H1 (cell line): ENCODE results near the gene RPL23. TPM values are rescaled to one million over a fixed set of nuclear protein-coding genes. Genes with fewer than 3 reads are reported as not detected.

Source experiments
- CTCF ChIA-PET: fragments of 300-600 bp; sonication (Branson Sonifier 250); formaldehyde crosslinking; loops from one replicate; lab custom pipeline; 2021; ENCODE audit not compliant: partially characterized antibody; lab: Charles Lee
- POLR2A ChIA-PET: fragments of 300-600 bp; sonication (Branson Sonifier 250); formaldehyde crosslinking; loops from one replicate; lab custom pipeline; 2021; ENCODE audit warnings: inconsistent platforms; ENCODE audit not compliant: partially characterized antibody; lab: Charles Lee
- DNase-seq, 2 experiments: peaks; one replicate each; pipeline versions ENCODE4 v3.0.0 to v3.0.0-alpha.2; 2010 to 2022; ENCODE audit warnings: low spot score in 2 of 2, low read depth in 1 of 2, mixed read lengths in 1 of 2
- FAIRE-seq: peaks from 2 replicates; lab custom pipeline; 2011; peaks lifted over from hg19 to GRCh38; lab: Jason Lieb, UNC
- H2AFZ ChIP-seq: 2 replicates; pipeline ENCODE4 v1.8.1; 2012; ENCODE audit warnings: low read length, inconsistent platforms
- H2AK5ac ChIP-seq: 2 replicates; pipeline ENCODE4 v1.6.1; 2013; ENCODE audit warnings: low read depth, low read length
- H2BK120ac ChIP-seq: replicated peaks from 2 replicates; pipeline ENCODE3; 2013; ENCODE audit warnings: low read depth, low read length, inconsistent platforms
- H2BK12ac ChIP-seq: 2 replicates; pipeline ENCODE4 v1.6.1; 2013; ENCODE audit warnings: low read depth, low read length
- H2BK15ac ChIP-seq: 2 replicates; pipeline ENCODE4 v1.6.1; 2013; ENCODE audit warnings: low read length
- H2BK20ac ChIP-seq: 2 replicates; pipeline ENCODE4 v1.6.1; 2013; ENCODE audit warnings: low read length
- H2BK5ac ChIP-seq: 2 replicates; pipeline ENCODE4 v1.6.1; 2013; ENCODE audit warnings: low read depth, low read length
- H3K14ac ChIP-seq: 2 replicates; pipeline ENCODE4 v1.6.1; 2013; ENCODE audit warnings: inconsistent platforms; ENCODE audit not compliant: insufficient read length
- H3K18ac ChIP-seq: 2 replicates; pipeline ENCODE4 v1.6.1; 2013; ENCODE audit warnings: low read length; ENCODE audit errors: extremely low read depth
- H3K23ac ChIP-seq: 2 replicates; pipeline ENCODE4 v1.6.1; 2013; ENCODE audit warnings: inconsistent platforms; ENCODE audit not compliant: insufficient read length
- H3K23me2 ChIP-seq: 2 replicates; pipeline ENCODE4 v1.6.1; 2013; ENCODE audit warnings: low read depth, low read length
- H3K27ac ChIP-seq: 2 replicates; pipeline ENCODE4 v1.6.1; 2011; ENCODE audit warnings: low read depth, low read length, inconsistent platforms
- H3K27me3 ChIP-seq, 4 experiments: replicated peaks in 1 of 4; 1 replicate in 1 of 4; 2 replicates in 3 of 4; pipeline versions ENCODE4 v1.6.1 to v1.8.1; 2011 to 2013; ENCODE audit warnings: low read length in 3 of 4, mild to moderate bottlenecking in 3 of 4, inconsistent platforms in 2 of 4, mixed read lengths in 2 of 4, moderate library complexity in 1 of 4; ENCODE audit not compliant: control insufficient read depth in 3 of 4, insufficient read depth in 3 of 4; ENCODE audit errors: extremely low read depth in 1 of 4
- H3K36me3 ChIP-seq, 4 experiments: 2 replicates each; pipeline versions ENCODE4 v1.6.1 to v1.8.1; 2011 to 2013; ENCODE audit warnings: mild to moderate bottlenecking in 4 of 4, low read length in 3 of 4, moderate library complexity in 2 of 4, control low read depth in 1 of 4, inconsistent platforms in 1 of 4; ENCODE audit not compliant: insufficient read depth in 4 of 4, control insufficient read depth in 2 of 4
- H3K4ac ChIP-seq: replicated peaks from 2 replicates; pipeline ENCODE3; 2013; ENCODE audit warnings: low read length, low read depth, mixed read lengths, inconsistent platforms; ENCODE audit not compliant: insufficient read length
- H3K4me1 ChIP-seq, 4 experiments: replicated peaks in 1 of 4; 1 replicate in 1 of 4; 2 replicates in 3 of 4; pipeline versions ENCODE4 v1.6.1 to v1.8.1; 2011 to 2013; ENCODE audit warnings: low read length in 3 of 4, inconsistent platforms in 2 of 4, mixed read lengths in 1 of 4; ENCODE audit not compliant: insufficient read depth in 4 of 4, control insufficient read depth in 3 of 4
- H3K4me2 ChIP-seq, 2 experiments: 2 replicates each; pipeline versions ENCODE4 v1.6.1 to v1.8.1; 2011 to 2013; ENCODE audit warnings: low read depth in 2 of 2, low read length in 2 of 2, control low read depth in 1 of 2, inconsistent platforms in 1 of 2, mild to moderate bottlenecking in 1 of 2; ENCODE audit not compliant: insufficient read depth in 1 of 2
- H3K4me3 ChIP-seq, 4 experiments: fragments of 200-600, 300-600 bp in 1 of 4; sonication (generic), shearing (Covaris generic), sonication (Bioruptor Twin) in 1 of 4; 2 replicates each; pipeline versions ENCODE4 v1.5.1 to v1.8.1; 2011 to 2016; ENCODE audit warnings: low read length in 4 of 4, low read depth in 3 of 4, control low read depth in 2 of 4, inconsistent platforms in 2 of 4, mild to moderate bottlenecking in 2 of 4, mixed read lengths in 1 of 4, moderate library complexity in 1 of 4; ENCODE audit not compliant: insufficient read depth in 2 of 4; ENCODE audit errors: extremely low read depth in 1 of 4
- H3K56ac ChIP-seq: replicated peaks from 2 replicates; pipeline ENCODE3; 2013; ENCODE audit warnings: low read depth, mild to moderate bottlenecking, mixed read lengths, low read length, inconsistent platforms; ENCODE audit not compliant: insufficient read length
- H3K79me1 ChIP-seq: 2 replicates; pipeline ENCODE4 v1.6.1; 2013; ENCODE audit warnings: low read depth, low read length, control low read depth
- H3K79me2 ChIP-seq, 2 experiments: 2 replicates each; pipeline versions ENCODE4 v1.6.1 to v1.8.1; 2012 to 2013; ENCODE audit warnings: low read length in 2 of 2, mild to moderate bottlenecking in 2 of 2, inconsistent platforms in 1 of 2; ENCODE audit not compliant: insufficient read depth in 2 of 2, control insufficient read depth in 1 of 2
- H3K9ac ChIP-seq, 4 experiments: replicated peaks in 1 of 4; 1 replicate in 1 of 4; 2 replicates in 3 of 4; pipeline versions ENCODE4 v1.6.1 to v1.8.1; 2011 to 2013; ENCODE audit warnings: low read depth in 3 of 4, low read length in 3 of 4, control low read depth in 2 of 4, mild to moderate bottlenecking in 2 of 4, moderate library complexity in 2 of 4, inconsistent platforms in 1 of 4; ENCODE audit errors: extremely low read depth in 1 of 4
- H3K9me3 ChIP-seq, 2 experiments: 2 replicates each; pipeline versions ENCODE4 v1.6.1 to v1.8.1; 2012 to 2013; ENCODE audit warnings: mild to moderate bottlenecking in 2 of 2, moderate library complexity in 2 of 2, control low read depth in 1 of 2, inconsistent platforms in 1 of 2, low read depth in 1 of 2, low read length in 1 of 2, mixed read lengths in 1 of 2; ENCODE audit not compliant: insufficient read depth in 2 of 2
- H4K20me1 ChIP-seq, 2 experiments: replicated peaks in 1 of 2; 2 replicates each; pipeline versions ENCODE3 to v1.8.1; 2011 to 2013; ENCODE audit warnings: inconsistent platforms in 2 of 2, low read length in 2 of 2, mild to moderate bottlenecking in 1 of 2; ENCODE audit not compliant: insufficient read depth in 2 of 2, control insufficient read depth in 1 of 2
- H4K5ac ChIP-seq: 2 replicates; pipeline ENCODE4 v1.6.1; 2013; ENCODE audit warnings: low read length, low read depth, mixed read lengths, inconsistent platforms; ENCODE audit not compliant: insufficient read length
- H4K8ac ChIP-seq: 2 replicates; pipeline ENCODE4 v1.8.0; 2013; ENCODE audit warnings: mild to moderate bottlenecking, moderate library complexity, low read length, inconsistent platforms; ENCODE audit not compliant: insufficient read depth; ENCODE audit errors: extremely low read depth
- H4K91ac ChIP-seq: replicated peaks from 2 replicates; pipeline ENCODE3; 2013; ENCODE audit warnings: low read length, mixed read lengths, inconsistent platforms; ENCODE audit not compliant: insufficient read length
- BACH1 ChIP-seq: IDR thresholded peaks from 2 replicates; pipeline ENCODE4 v1.6.1; 2012; ENCODE audit warnings: low read length, improper control_type of control experiment
- CEBPB ChIP-seq: IDR thresholded peaks from 2 replicates; pipeline ENCODE4 v1.6.1; 2012; ENCODE audit warnings: low read depth, low read length
- CHD1 ChIP-seq: IDR thresholded peaks from 2 replicates; pipeline ENCODE4 v1.6.1; 2012; ENCODE audit warnings: low read depth, low read length, improper control_type of control experiment
- KDM4A ChIP-seq: IDR thresholded peaks from one replicate; pipeline ENCODE4 v1.7.1; 2012; ENCODE audit warnings: low read depth, mild to moderate bottlenecking, moderate library complexity, low read length, inconsistent platforms; ENCODE audit not compliant: severe bottlenecking
- MAFK ChIP-seq: IDR thresholded peaks from 2 replicates; pipeline ENCODE4 v1.6.1; 2012; ENCODE audit warnings: low read depth, mild to moderate bottlenecking, improper control_type of control experiment, low read length
- POLR2AphosphoS5 ChIP-seq: IDR thresholded peaks from 2 replicates; pipeline ENCODE4 v1.6.1; 2011; ENCODE audit warnings: low read depth, low read length
- RBBP5 ChIP-seq: IDR thresholded peaks from 2 replicates; pipeline ENCODE4 v1.7.1; 2012; ENCODE audit warnings: low read depth, mild to moderate bottlenecking, inconsistent platforms, low read length, moderate library complexity, borderline replicate concordance
- SIN3A ChIP-seq, 2 experiments: IDR thresholded peaks in 1 of 2; conservative IDR thresholded peaks in 1 of 2; 2 replicates each; pipeline ENCODE4 v1.6.1; 2011 to 2012; ENCODE audit warnings: low read length in 2 of 2, improper control_type of control experiment in 1 of 2, low read depth in 1 of 2, mild to moderate bottlenecking in 1 of 2
- SIX5 ChIP-seq: IDR thresholded peaks from 2 replicates; pipeline ENCODE4 v1.6.1; 2011; ENCODE audit warnings: mild to moderate bottlenecking, low read depth, low read length
- SP1 ChIP-seq: IDR thresholded peaks from 2 replicates; pipeline ENCODE4 v1.6.1; 2011; ENCODE audit warnings: low read depth, low read length
- SP2 ChIP-seq: IDR thresholded peaks from 2 replicates; pipeline ENCODE4 v1.6.1; 2012; ENCODE audit warnings: mild to moderate bottlenecking, low read length, inconsistent platforms
- SP4 ChIP-seq: IDR thresholded peaks from 2 replicates; pipeline ENCODE4 v1.6.1; 2012; ENCODE audit warnings: low read length, inconsistent platforms
- YY1 ChIP-seq: IDR thresholded peaks from 2 replicates; pipeline ENCODE4 v1.6.1; 2011; ENCODE audit warnings: low read depth, mild to moderate bottlenecking, low read length
- WGBS, 2 experiments: shearing (Covaris generic) in 1 of 2; methylation state at CpG; one replicate each; pipeline versions ENCODE4 v1.1.6 to v1.1.7; 2013 to 2015; ENCODE audit warnings: low lambda C conversion rate in 2 of 2, mixed read lengths in 2 of 2, inconsistent platforms in 1 of 2, low coverage in 1 of 2, missing lambda C conversion rate in 1 of 2; ENCODE audit not compliant: insufficient replicate concordance in 2 of 2, insufficient coverage in 1 of 2, insufficient read length in 1 of 2; ENCODE audit errors: extremely low coverage in 1 of 2, missing lambda C conversion rate in 1 of 2; 5-methylcytosine and 5-hydroxymethylcytosine counted together
- polyA plus RNA-seq, 7 experiments: library from polyadenylated mRNA; depleted of rRNA in 3 of 7; stranded (reverse) in 5 of 7; unstranded in 2 of 7; fragments of >200 nt in 5 of 7; fragments of 200-250 nt in 2 of 7; gene quantifications; 1 replicate in 5 of 7; 2 replicates in 1 of 7; 4 replicates in 1 of 7; pipeline versions ENCODE4 v1.2.1 to v1.2.3, GENCODE V29; 2011 to 2013; ENCODE audit warnings: missing spikeins in 2 of 7, mixed read lengths in 2 of 7
- total RNA-seq: library from RNA; stranded (reverse); fragmentation: NEBNext Ultra II Directional; extraction: Animal tissue kit (Norgen Biotek cat#: 25700); gene quantifications from 2 replicates; pipeline ENCODE4 v1.2.1, GENCODE V29; 2021

Gene RPL23
- total and polyA plus RNA-seq, 2 of the 8 experiments (the other 6 are each of a cell fraction or from before 2014, with no cell fraction given): 2,148 to 2,502 TPM

DNA sequence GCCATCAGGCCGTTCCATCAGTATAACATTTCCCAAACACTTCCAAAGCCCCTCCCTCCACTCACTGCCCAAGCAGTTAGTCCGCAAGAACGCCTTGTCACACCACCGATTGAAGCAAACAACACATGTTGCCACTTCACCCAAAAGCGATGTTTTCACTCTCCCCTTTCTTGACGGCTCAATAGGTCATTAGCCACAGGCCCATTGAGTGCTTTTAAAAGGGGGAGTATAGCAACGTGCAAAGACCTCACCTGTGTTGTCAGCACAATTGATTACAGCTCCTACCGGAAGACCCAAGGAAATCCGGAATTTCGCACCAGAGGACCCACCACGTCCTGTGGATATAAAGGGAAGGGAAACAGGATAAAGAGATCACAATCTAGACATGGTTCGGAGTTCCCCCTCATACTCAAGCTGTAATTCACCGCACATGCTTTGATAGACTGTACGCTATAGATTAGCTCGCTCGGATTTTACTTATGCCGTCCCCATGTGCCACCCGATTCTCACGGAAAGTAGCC is 690 bp downstream of the RPL23 start:
- Histone ChIP-seq H3K27me3 (no peaks in the 10 kb centered on the region), H3K4me1 (peaks cover 3 to 10% (median 5%) of the 10 kb centered on the region in 4 experiments; a peak in 5 of 7 replicates), H4K91ac (peak overlapping the region; percentile 86), H2BK15ac (no peak overlapping the region), H3K9ac (peak overlapping the region; percentile 93 to 99 (median 96)), H3K79me2 (peaks cover 22 to 35% of the 10 kb centered on the region in 2 experiments), H2BK12ac (0 out of 2 replicates have a peak overlapping the region, but pooled peaks have one; percentile 62), H4K8ac (peak overlapping the region; percentile 99; the same call in 1 of the 2 replicates), H3K27ac (peak overlapping the region; percentile 97), H2BK5ac (peak overlapping the region; percentile 99), H3K18ac (peak overlapping the region; percentile 89; the same call in 1 of the 2 replicates), H3K4me3 (peak overlapping the region; percentile 90 to 100 (median 97)), H3K4ac (peak overlapping the region; percentile 79), H3K56ac (peak overlapping the region; percentile 36), H3K23ac (no peak overlapping the region), H2BK120ac (no peak overlapping the region), H4K5ac (peak overlapping the region; percentile 91), H3K79me1 (no peaks in the 10 kb centered on the region; the same call in none of the 2 replicates), H4K20me1 (peaks cover 6 to 20% of the 10 kb centered on the region in 2 experiments), H2BK20ac (no peak overlapping the region), H2AFZ (no peak overlapping the region), H3K36me3 (peaks cover 40 to 52% (median 48%) of the 10 kb centered on the region in 4 experiments), H3K23me2 (peaks cover 10% of the 10 kb centered on the region), H3K14ac (peak overlapping the region; percentile 63), H3K4me2 (peak overlapping the region; percentile 88 to 95), H2AK5ac (peak overlapping the region; percentile 87), H3K9me3 (no peaks in the 10 kb centered on the region)
- DNase-seq (no peak), FAIRE-seq (no peak)
- ChIA-PET CTCF (interaction anchor here (0.8 to 2.6 kb wide), 3 partner anchors 31 to 383 kb away, joined by 3 to 10 read pairs (median 3); no protein-coding TSS in a partner anchor), POLR2A (interaction anchor here (1.2 to 15.5 kb wide), 21 partner anchors 15 to 300 kb away, joined by 3 to 468 read pairs (median 11); partner anchors contain the start of genes CWC25, LASP1, LASP1NB and PIP4K2B)
- 1% methylated on average over 19 of the region's 19 CpGs; no CpG with 5 or more reads in 1 of the 2 experiments for WGBS, 2 experiments
- TF ChIP-seq CEBPB (no peak), SIX5 (peak; percentile 14; the same call in 1 of the 2 replicates), POLR2AphosphoS5 (peak; percentile 63; the same call in 1 of the 2 replicates), CHD1 (peak; percentile 57; the same call in 1 of the 2 replicates), KDM4A (no peak), SP2 (no peak), SP1 (peak; percentile 25; the same call in 1 of the 2 replicates), YY1 (no peak), SP4 (no peak), RBBP5 (no peak), MAFK (no peak), SIN3A (conservative IDR thresholded peaks at IDR 0.05 in 1 of 2, IDR thresholded peaks at IDR 0.05 in 1 of 2; ENCODE audit: low read depth in 1 of 2, low read length in 2 of 2) (peak in 1 of 2 experiments; percentile 62; a peak in 2 of 4 replicates), BACH1 (no peak)
